Activated T-cell treated with anti-CD3 and anti-CD28 coated beads for 24 hours (primary cell): Measurements from ENCODE around the gene TUBA3E.
"Not testable (repeated sequence)": the region's sequence is repeated elsewhere in the genome, so short reads cannot be mapped to it uniquely, and the experiment has no call there.

Source experiments
- DNase-seq: peaks from one replicate; pipeline ENCODE4 v3.0.0-alpha.2; 2020; ENCODE audit warnings: low read depth

Gene TUBA3E

GRCh38 chr2:130198343-130198742 is at the start of gene TUBA3E:
TUBA3E (minus strand) TSS chr2:130198439; CDS start chr2:130198360, 79 bp downstream.
- DNase-seq = no peak

DNA sequence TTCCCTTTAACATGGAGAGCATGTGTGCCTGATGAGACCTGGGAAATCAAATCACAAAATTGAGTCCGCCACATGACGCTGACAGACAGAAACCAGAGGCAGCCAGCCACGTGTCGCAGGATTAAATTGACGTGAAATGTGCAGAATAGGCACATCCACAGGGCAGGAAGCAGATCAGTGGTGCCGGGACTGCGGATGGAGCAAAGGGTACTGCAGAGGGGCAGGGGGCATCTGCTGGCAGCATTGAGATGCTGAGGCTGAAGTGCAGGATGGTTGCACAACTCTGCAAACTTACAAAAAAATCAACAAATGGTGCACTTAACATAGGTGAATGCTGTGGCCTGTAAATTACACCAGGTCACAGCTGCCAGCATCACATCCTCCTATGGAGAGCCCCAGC is 48.2 kb upstream of the TUBA3E start:
- DNase-seq = no peak

DNA sequence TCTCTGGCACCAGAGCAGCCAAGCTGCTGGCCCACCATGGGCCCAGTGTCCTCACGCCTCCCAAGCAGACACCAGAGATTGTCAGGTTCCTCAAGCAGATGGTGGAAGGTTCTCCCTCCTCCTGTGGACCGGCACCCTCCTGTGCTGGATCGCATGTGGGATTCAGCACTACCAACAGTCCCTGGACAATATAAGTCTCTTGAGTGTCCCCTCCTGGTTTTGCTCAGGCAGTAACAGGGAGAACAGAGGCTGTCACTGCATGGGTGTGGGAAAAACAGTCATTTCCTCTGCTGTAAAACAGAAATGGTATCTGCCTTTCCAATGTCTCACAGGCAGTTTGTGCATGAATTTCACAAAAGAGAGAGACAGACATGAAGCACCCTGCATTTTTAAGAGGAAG is 47.7 kb upstream of the TUBA3E start:
- DNase-seq = no peak

- DNase-seq = no peak
Measured at GRCh38 chr2:130243359-130243758, 45.1 kb upstream of the TUBA3E start.

DNA sequence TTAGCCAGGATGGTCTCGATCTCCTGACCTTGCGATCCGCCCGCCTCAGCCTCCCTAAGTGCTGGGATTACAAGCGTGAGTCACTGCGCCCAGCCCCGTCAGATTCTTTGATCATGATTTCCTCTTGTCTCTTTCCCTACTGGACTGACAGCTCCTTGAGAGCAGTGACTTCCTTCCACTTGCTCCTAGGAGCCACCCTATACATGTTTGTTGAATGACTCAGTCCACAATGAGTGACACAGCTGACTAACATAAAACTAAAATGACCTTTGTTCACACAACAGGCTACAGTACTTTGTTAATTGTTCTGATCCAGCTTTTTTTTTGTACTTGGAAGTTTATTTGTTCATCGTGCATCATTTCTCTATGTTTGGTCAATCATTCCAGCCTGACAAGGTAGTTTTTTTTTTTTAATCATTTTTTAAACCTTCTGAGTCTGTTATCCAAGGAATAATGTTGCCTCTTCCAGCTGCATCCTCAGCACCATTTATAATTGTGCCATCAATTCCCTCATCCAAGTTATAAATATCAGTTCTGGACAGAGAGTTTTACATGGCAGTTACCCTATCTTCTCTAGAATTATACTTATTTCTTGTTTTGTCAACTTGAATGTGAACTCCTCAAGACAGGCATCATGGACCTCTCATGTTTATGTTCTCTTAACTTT is 42.9 kb upstream of the TUBA3E start:
- DNase-seq = no peak

GRCh38 chr2:130239581-130239980 is 41.3 kb upstream of the TUBA3E start:
- not testable (repeated sequence) for DNase-seq

DNA sequence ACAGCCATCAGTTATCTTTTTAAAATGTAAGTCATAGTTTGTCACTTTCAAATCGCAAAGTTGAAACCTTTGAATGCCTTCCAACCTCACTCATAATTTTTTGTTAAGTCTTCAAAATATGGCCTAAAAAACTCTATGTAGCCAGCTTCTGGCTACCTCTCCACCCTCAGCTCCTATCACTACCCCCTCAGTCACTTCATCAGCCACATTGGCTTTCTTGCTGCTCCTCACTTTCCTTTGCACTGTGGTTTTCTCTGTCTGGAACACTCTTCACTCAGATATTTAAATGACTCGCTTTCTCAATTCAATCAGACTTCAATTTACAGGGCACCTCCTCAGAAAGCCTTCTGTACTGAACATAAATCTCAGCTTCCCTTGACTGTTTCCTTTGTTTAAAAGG is 34.8 kb upstream of the TUBA3E start:
- DNase-seq = not testable (repeated sequence)

DNA sequence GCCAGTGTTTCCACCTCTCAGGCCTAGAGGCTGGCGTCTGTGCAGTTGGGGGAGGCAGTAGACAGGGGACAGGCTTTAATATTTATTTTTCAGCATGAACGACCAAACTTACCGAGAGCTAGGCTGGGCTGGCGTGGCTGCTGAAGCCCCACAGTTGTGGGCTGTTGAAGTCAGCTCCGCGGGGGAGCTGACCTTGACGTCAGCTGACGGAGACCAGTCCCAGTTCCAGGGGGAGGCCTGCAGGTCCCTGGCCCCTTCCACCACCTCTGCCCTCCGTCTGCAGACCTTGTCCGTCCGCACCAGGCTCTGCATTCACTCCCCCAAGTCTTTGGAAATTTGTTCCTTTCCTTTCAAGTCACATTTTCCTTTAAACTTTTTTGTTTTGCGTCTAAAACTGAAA is 33.4 kb upstream of the TUBA3E start:
- DNase-seq = no peak

DNA sequence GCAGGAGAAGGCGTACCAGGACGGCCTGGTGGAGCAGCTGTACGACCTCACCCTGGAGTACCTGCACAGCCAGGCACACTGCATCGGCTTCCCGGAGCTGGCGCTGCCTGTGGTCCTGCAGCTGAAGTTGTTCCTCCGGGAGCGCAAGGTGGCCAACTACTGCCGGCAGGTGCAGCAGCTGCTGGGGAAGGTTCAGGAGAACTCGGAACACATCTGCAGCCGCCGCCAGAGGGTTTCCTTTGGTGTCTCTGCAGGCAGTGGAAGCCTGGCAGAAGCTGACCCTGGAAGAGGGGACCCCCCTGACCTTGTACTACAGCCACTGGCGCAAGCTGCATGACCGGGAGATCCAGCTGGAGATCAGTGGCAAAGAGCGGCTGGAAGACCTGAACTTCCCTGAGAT is 32.7 kb upstream of the TUBA3E start:
- DNase-seq = not testable (repeated sequence)

DNA sequence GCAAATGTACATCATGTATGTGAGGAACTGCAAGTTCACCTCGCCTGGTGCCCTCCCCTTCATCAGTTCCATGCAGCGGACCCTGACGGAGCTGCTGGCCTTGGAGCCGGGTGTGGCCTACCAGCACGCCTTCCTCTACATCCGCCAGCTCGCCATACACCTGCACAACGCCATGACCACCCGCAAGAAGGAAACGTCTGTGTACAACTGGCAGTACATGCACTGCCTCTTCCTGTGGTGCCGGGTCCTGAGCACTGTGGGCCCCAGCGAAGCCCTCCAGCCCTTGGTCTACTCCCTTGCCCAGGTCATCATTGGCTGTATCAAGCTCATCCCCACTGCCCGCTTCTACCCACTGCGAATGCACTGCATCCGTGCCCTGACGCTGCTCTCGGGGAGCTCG is 32.1 kb upstream of the TUBA3E start:
- DNase-seq = not testable (repeated sequence)

- not testable (repeated sequence) for DNase-seq
Measured at GRCh38 chr2:130229161-130229510, 30.9 kb upstream of the TUBA3E start.

GRCh38 chr2:130228467-130229160 is 30.4 kb upstream of the TUBA3E start:
- not testable (repeated sequence) for DNase-seq

DNA sequence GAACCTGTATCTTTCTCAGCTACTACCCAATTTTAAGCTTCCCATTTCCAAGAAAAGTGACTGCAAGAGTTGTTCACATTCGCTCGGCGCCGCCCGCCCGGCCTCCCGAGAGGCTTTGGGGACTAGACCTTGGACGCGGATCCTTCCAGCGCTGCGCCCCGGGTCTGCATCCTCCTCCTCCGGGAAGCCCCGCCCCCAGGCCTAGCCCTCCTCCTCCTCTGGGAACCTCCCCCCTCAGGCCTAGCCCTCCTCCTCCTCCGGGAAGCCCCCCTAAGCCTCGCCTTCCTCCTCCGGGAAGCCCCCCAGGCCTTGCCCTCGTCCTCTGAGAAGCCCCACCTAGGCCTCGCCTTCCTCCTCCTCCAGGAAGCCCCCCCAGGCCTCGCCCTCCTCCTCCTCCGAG is 29.8 kb upstream of the TUBA3E start:
- not testable (repeated sequence) for DNase-seq

DNA sequence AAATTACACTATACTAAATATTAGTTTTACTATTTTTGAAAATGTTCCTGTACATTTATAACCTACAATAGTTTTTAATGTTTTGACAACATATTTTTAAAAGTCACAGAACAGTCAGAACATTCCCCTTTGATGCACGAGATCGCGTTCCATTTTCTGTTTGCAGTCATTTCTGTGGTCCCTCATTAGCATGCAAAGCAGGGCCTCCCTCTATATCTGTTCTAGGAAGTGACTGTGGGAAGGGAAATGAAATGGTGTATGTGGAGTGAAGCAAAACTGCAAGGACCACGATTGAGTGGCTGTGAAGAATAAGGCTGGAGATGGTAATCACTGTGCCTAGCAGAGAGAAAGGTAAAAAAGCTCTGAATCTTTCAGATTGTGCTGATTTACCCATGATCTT is 24.3 kb upstream of the TUBA3E start:
- DNase-seq = not testable (repeated sequence)

GRCh38 chr2:130220505-130220904 is 22.3 kb upstream of the TUBA3E start:
- not testable (repeated sequence) for DNase-seq

- DNase-seq = not testable (repeated sequence)
Measured at GRCh38 chr2:130219147-130219546, 20.9 kb upstream of the TUBA3E start.

DNA sequence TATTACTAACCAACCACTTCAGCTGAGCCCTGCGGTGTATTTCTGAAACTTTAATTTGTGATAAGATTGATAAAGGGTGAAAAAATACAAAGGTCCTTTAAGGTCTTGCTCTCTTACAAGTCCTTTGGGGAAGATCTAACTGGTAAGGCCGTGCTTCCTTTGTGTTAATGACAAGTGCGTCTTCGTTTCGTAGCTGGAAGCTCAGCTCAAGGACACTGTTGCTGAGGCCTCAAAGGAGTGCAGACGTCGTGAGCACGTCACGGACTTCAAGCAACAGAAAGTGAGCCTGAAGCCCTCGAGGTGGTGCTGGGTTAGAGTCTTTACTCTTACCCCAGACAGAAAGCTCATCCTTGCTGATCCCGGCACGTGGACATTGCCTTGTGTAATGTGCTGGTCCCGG is 8.8 kb upstream of the TUBA3E start:
- not testable (repeated sequence) for DNase-seq

DNA sequence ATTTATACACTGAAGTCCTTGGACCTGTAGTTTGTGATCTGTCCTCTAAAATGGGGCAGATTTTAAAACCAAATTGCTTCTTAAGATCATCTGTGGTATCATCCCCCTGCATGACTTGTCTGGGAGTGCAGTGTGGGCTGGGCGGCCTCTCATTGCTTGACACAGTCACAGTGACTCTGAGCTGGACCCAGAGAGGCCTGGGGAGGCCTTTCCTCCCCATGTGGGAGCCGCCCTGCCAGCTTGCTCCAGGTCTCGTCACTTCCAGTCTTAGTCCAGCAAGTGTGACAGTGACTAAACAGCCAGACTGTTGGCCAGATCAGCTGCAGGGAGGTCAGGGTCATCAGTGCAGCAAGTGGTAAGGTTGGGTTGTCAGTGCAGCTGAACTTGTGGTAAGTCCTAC is 4.9 kb upstream of the TUBA3E start:
- not testable (repeated sequence) for DNase-seq

GRCh38 chr2:130202518-130202917 is 4.3 kb upstream of the TUBA3E start:
- DNase-seq = not testable (repeated sequence)

GRCh38 chr2:130196052-130196451 is 2.2 kb downstream of the TUBA3E start:
- not testable (repeated sequence) for DNase-seq

- DNase-seq = not testable (repeated sequence)
Measured at GRCh38 chr2:130195089-130195635, 3.1 kb downstream of the TUBA3E start.

DNA sequence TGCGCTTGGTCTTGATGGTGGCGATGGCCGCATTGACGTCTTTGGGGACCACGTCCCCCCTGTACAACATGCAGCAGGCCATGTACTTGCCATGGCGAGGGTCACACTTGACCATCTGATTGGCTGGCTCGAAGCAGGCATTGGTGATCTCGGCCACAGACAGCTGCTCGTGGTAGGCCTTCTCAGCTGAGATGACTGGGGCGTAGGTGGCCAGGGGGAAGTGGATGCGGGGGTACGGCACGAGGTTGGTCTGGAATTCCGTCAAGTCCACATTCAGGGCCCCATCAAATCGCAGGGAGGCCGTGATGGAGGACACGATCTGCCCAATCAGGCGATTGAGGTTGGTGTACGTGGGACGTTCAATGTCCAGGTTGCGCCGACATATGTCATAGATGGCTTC is 4.4 kb downstream of the TUBA3E start:
- not testable (repeated sequence) for DNase-seq

DNA sequence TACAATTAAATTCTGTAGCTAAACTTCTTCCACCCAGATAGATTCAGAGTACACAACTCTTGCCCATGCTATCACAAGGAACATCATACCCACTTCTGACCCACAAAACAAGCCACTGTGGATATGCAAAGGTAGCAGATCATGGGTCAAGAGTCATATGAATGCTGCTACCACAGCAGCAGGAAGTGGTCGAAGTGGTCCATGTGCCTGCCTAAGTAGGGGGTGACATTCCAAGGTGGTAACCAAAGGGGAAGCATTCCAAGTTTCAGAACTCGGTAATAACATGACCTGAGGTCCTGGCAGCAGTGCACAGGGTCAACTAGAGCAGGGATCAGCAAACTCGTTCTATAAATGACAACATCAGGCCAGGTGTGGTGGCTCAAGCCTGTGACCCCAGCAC is 5.8 kb downstream of the TUBA3E start:
- not testable (repeated sequence) for DNase-seq
